Liver (tissue), 9 donors: ENCODE results near the gene SLC6A12. TPM values are rescaled to one million over a fixed set of nuclear protein-coding genes. Genes with fewer than 3 reads are reported as not detected.

Experiments used
- DNase-seq: peaks from one replicate; pipeline ENCODE4 v3.0.0-alpha.2; 2017; ENCODE audit warnings: low spot score
- H3K27ac ChIP-seq, 2 donors: one replicate each; pipeline ENCODE4 v1.7.0; 2013; ENCODE audit warnings: inconsistent platforms in 2 of 2, low read length in 2 of 2, control low read depth in 1 of 2, low read depth in 1 of 2, mild to moderate bottlenecking in 1 of 2
- H3K27me3 ChIP-seq, 4 donors: one replicate each; pipeline versions ENCODE4 v1.6.1 to v1.7.0; 2013; ENCODE audit warnings: low read length in 3 of 4, inconsistent platforms in 1 of 4, mild to moderate bottlenecking in 1 of 4, moderate library complexity in 1 of 4; ENCODE audit not compliant: control insufficient read depth in 4 of 4, insufficient read depth in 4 of 4
- H3K36me3 ChIP-seq, 4 donors: one replicate each; pipeline versions ENCODE4 v1.6.1 to v1.7.0; 2013; ENCODE audit warnings: low read length in 3 of 4, mild to moderate bottlenecking in 3 of 4, low read depth in 1 of 4, moderate library complexity in 1 of 4; ENCODE audit not compliant: control insufficient read depth in 4 of 4, insufficient read depth in 3 of 4
- H3K4me1 ChIP-seq, 4 donors: one replicate each; pipeline versions ENCODE4 v1.6.1 to v1.7.0; 2013; ENCODE audit warnings: low read length in 3 of 4, mild to moderate bottlenecking in 3 of 4, moderate library complexity in 1 of 4; ENCODE audit not compliant: control insufficient read depth in 4 of 4, insufficient read depth in 4 of 4
- H3K4me3 ChIP-seq, 3 donors: one replicate each; pipeline versions ENCODE4 v1.6.1 to v1.7.0; 2013; ENCODE audit warnings: low read length in 3 of 3, control low read depth in 1 of 3, low read depth in 1 of 3, mild to moderate bottlenecking in 1 of 3
- H3K9ac ChIP-seq, 2 donors: one replicate each; pipeline ENCODE4 v1.7.0; 2013; ENCODE audit warnings: low read length in 2 of 2, mild to moderate bottlenecking in 2 of 2, moderate library complexity in 2 of 2, control low read depth in 1 of 2, low read depth in 1 of 2
- H3K9me3 ChIP-seq, 4 donors: one replicate each; pipeline versions ENCODE4 v1.6.1 to v1.7.0; 2013; ENCODE audit warnings: low read length in 3 of 4; ENCODE audit not compliant: control insufficient read depth in 4 of 4
- EGR1 ChIP-seq, 2 donors: IDR thresholded peaks; 2 replicates each; pipeline ENCODE4 v1.6.1; 2016 to 2018; ENCODE audit warnings: antibody characterized with exemption in 2 of 2, low read depth in 2 of 2
- FOXA1 ChIP-seq: IDR thresholded peaks from 2 replicates; pipeline ENCODE4 v1.6.1; 2016; ENCODE audit warnings: antibody characterized with exemption
- FOXA2 ChIP-seq: IDR thresholded peaks from 2 replicates; pipeline ENCODE4 v1.6.1; 2016; ENCODE audit warnings: antibody characterized with exemption
- GABPA ChIP-seq, 2 donors: IDR thresholded peaks in 1 of 2; conservative IDR thresholded peaks in 1 of 2; 2 replicates each; pipeline ENCODE4 v1.6.1; 2016; ENCODE audit warnings: antibody characterized with exemption in 2 of 2, mild to moderate bottlenecking in 1 of 2, moderate library complexity in 1 of 2
- HNF4A ChIP-seq, 2 donors: conservative IDR thresholded peaks; 2 replicates each; pipeline ENCODE4 v1.6.1; 2016; ENCODE audit warnings: antibody characterized with exemption in 2 of 2, mild to moderate bottlenecking in 2 of 2
- HNF4G ChIP-seq: IDR thresholded peaks from 2 replicates; pipeline ENCODE4 v1.6.1; 2016; ENCODE audit warnings: antibody characterized with exemption
- NR2F2 ChIP-seq: IDR thresholded peaks from 2 replicates; pipeline ENCODE4 v1.6.1; 2016; ENCODE audit warnings: antibody characterized with exemption
- RAD21 ChIP-seq, 2 donors: IDR thresholded peaks; 2 replicates each; pipeline ENCODE4 v1.6.1; 2016; ENCODE audit warnings: antibody characterized with exemption in 2 of 2, mild to moderate bottlenecking in 2 of 2
- SP1 ChIP-seq: IDR thresholded peaks from 2 replicates; pipeline ENCODE4 v1.6.1; 2018; ENCODE audit warnings: antibody characterized with exemption, mild to moderate bottlenecking
- TAF1 ChIP-seq: conservative IDR thresholded peaks from 2 replicates; pipeline ENCODE4 v1.6.1; 2016; ENCODE audit warnings: antibody characterized with exemption, mild to moderate bottlenecking
- YY1 ChIP-seq: IDR thresholded peaks from 2 replicates; pipeline ENCODE4 v1.6.1; 2016; ENCODE audit warnings: antibody characterized with exemption, mild to moderate bottlenecking
- WGBS: extraction: QIAGEN DNeasy Blood & Tissue Kit; methylation state at CpG from one replicate; pipeline ENCODE4 v1.1.7; 2013; 5-methylcytosine and 5-hydroxymethylcytosine counted together
- polyA plus RNA-seq, 2 donors: library from polyadenylated mRNA; stranded (reverse) in 1 of 2; unstranded in 1 of 2; fragments of 200-250 nt in 1 of 2; fragments of >200 nt in 1 of 2; fragmentation: Nextera tagmentation in 1 of 2; extraction: Ambion mirVana in 1 of 2; gene quantifications; one replicate each; pipeline versions ENCODE4 v1.2.1 to v1.2.3, GENCODE V29; 2013 to 2015
- total RNA-seq, 2 donors: library from RNA; depleted of rRNA; stranded (reverse); fragments of >200 nt; gene quantifications; one replicate each; pipeline ENCODE4 v1.2.3, GENCODE V29; 2014
- TF ChIP-seq, protein P1 (sequence below): IDR thresholded peaks from 2 replicates; pipeline ENCODE4 v1.6.1; 2016; ENCODE audit warnings: antibody characterized with exemption
- TF ChIP-seq, protein P2 (sequence below): IDR thresholded peaks from 2 replicates; pipeline ENCODE4 v1.6.1; 2016; ENCODE audit warnings: antibody characterized with exemption, mild to moderate bottlenecking
- TF ChIP-seq, protein P3 (sequence below): IDR thresholded peaks from 2 replicates; pipeline ENCODE4 v1.6.1; 2016; ENCODE audit warnings: antibody characterized with exemption
- TF ChIP-seq, protein P4 (sequence below): fragments of 150-350 bp; IDR thresholded peaks from 2 replicates; pipeline ENCODE4 v1.5.1; 2017; ENCODE audit warnings: improper control_type of control experiment, low read depth, low read length; ENCODE audit not compliant: missing input control
- donor health status: healthy.
- donor health status: healthy.
- donor health status: healthy.
- donor health status: healthy.
- donor health status: healthy.

Gene SLC6A12
- total and polyA plus RNA-seq, 4 donors: 18.2 to 30.3 (median 23.2) TPM

DNA sequence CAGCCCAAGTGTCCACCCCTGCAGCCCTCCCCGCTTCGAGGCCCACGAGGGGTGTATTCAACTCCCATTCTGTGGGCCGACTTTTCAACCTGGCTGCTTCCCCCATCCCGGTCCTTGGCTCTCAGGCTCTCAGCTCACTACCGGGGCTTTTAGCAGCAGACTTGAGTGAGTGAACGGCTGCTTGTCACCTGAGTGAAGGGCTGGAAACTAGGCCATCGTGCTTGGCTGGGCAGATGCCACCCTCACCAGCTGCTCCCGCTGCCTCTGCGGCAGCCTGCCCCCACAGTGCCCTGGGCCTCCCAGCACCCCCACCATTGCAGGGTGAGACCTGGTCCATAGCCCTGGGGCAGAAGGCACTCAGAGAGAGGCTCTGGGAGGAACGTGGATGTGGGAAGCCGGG, 59.9 kb downstream of the SLC6A12 start:
- Histone ChIP-seq H3K9ac (no peak overlapping the region), H3K27me3 (no peaks in the 10 kb centered on the region), H3K4me1 (no peaks in the 10 kb centered on the region), H3K4me3 (no peak overlapping the region), H3K36me3 (no peaks in the 10 kb centered on the region), H3K9me3 (no peaks in the 10 kb centered on the region), H3K27ac (no peak overlapping the region)
- TF ChIP-seq HNF4A (conservative IDR thresholded peaks at IDR 0.05): no peak
- TF ChIP-seq HNF4G: no peak
- no peak for TF ChIP-seq FOXA1
- TF ChIP-seq TAF1: no peak
- no peak for TF ChIP-seq NR2F2
- no peak for TF ChIP-seq GABPA (IDR thresholded peaks at IDR 0.05 in 1 of 2, conservative IDR thresholded peaks at IDR 0.05 in 1 of 2)
- no peak for TF ChIP-seq EGR1 (IDR thresholded peaks at IDR 0.05; ENCODE audit: low read depth in 2 of 2)
- no peak for TF ChIP-seq RAD21 (IDR thresholded peaks at IDR 0.05)
- TF ChIP-seq YY1: no peak
- TF ChIP-seq SP1: no peak
- no peak for TF ChIP-seq FOXA2
- TF ChIP-seq, protein P1, sequence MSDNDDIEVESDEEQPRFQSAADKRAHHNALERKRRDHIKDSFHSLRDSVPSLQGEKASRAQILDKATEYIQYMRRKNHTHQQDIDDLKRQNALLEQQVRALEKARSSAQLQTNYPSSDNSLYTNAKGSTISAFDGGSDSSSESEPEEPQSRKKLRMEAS: no peak
- DNase-seq: no peak
- WGBS: 95% methylated on average over 12 of the region's 12 CpGs

- no peak overlapping the region for H3K27ac ChIP-seq
- WGBS: 21% methylated on average over 11 of the region's 11 CpGs
Measured at GRCh38 chr12:153080-153746, 60.7 kb downstream of the SLC6A12 start.

More at GRCh38 chr12:153080-153746, 60.7 kb downstream of the SLC6A12 start:
- Histone ChIP-seq H3K4me3 (no peak overlapping the region), H3K4me1 (no peaks in the 10 kb centered on the region), H3K9ac (no peak overlapping the region), H3K9me3 (no peaks in the 10 kb centered on the region), H3K36me3 (no peaks in the 10 kb centered on the region), H3K27me3 (no peaks in the 10 kb centered on the region)
- DNase-seq: peak; percentile 70
- TF ChIP-seq GABPA (IDR thresholded peaks at IDR 0.05 in 1 of 2, conservative IDR thresholded peaks at IDR 0.05 in 1 of 2) (no peak), RAD21 (IDR thresholded peaks at IDR 0.05) (peak; percentile 83 to 85), FOXA1 (no peak)
- TF ChIP-seq, protein P2, sequence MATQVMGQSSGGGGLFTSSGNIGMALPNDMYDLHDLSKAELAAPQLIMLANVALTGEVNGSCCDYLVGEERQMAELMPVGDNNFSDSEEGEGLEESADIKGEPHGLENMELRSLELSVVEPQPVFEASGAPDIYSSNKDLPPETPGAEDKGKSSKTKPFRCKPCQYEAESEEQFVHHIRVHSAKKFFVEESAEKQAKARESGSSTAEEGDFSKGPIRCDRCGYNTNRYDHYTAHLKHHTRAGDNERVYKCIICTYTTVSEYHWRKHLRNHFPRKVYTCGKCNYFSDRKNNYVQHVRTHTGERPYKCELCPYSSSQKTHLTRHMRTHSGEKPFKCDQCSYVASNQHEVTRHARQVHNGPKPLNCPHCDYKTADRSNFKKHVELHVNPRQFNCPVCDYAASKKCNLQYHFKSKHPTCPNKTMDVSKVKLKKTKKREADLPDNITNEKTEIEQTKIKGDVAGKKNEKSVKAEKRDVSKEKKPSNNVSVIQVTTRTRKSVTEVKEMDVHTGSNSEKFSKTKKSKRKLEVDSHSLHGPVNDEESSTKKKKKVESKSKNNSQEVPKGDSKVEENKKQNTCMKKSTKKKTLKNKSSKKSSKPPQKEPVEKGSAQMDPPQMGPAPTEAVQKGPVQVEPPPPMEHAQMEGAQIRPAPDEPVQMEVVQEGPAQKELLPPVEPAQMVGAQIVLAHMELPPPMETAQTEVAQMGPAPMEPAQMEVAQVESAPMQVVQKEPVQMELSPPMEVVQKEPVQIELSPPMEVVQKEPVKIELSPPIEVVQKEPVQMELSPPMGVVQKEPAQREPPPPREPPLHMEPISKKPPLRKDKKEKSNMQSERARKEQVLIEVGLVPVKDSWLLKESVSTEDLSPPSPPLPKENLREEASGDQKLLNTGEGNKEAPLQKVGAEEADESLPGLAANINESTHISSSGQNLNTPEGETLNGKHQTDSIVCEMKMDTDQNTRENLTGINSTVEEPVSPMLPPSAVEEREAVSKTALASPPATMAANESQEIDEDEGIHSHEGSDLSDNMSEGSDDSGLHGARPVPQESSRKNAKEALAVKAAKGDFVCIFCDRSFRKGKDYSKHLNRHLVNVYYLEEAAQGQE: peak; percentile 42
- TF ChIP-seq, protein P3, sequence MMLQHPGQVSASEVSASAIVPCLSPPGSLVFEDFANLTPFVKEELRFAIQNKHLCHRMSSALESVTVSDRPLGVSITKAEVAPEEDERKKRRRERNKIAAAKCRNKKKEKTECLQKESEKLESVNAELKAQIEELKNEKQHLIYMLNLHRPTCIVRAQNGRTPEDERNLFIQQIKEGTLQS: no peak
- TF ChIP-seq, protein P4, sequence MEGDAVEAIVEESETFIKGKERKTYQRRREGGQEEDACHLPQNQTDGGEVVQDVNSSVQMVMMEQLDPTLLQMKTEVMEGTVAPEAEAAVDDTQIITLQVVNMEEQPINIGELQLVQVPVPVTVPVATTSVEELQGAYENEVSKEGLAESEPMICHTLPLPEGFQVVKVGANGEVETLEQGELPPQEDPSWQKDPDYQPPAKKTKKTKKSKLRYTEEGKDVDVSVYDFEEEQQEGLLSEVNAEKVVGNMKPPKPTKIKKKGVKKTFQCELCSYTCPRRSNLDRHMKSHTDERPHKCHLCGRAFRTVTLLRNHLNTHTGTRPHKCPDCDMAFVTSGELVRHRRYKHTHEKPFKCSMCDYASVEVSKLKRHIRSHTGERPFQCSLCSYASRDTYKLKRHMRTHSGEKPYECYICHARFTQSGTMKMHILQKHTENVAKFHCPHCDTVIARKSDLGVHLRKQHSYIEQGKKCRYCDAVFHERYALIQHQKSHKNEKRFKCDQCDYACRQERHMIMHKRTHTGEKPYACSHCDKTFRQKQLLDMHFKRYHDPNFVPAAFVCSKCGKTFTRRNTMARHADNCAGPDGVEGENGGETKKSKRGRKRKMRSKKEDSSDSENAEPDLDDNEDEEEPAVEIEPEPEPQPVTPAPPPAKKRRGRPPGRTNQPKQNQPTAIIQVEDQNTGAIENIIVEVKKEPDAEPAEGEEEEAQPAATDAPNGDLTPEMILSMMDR: peak; percentile 66
